K562 (cell line): ENCODE data around the gene ZNF273. TPM values are rescaled to one million over a fixed set of nuclear protein-coding genes. Genes with fewer than 3 reads are reported as not detected.
A peak's percentile ranks its signal among the peaks of the same experiment; 100 is the strongest.

ENCODE experiments used
- CHAMP1 ChIP-seq: fragments of 450-650 bp; IDR thresholded peaks from 2 replicates; pipeline ENCODE4 v1.6.1; 2016; ENCODE audit warnings: mild to moderate bottlenecking
- CTBP1 ChIP-seq: fragments of 450-650 bp; IDR thresholded peaks from 2 replicates; pipeline ENCODE4 v1.6.1; 2016; ENCODE audit warnings: borderline replicate concordance
- EP300 ChIP-seq: IDR thresholded peaks from 2 replicates; pipeline ENCODE4 v1.6.1; 2012; ENCODE audit warnings: low read length, improper control_type of control experiment
- ETV5 ChIP-seq: sonication (generic); formaldehyde crosslinking; IDR thresholded peaks from 2 replicates; pipeline ENCODE4 v1.4.0; 2020; ENCODE audit warnings: low read depth, mild to moderate bottlenecking, missing genetic modification reagents
- HMG20B ChIP-seq: fragments of 250-450 bp; sonication (Bioruptor Pico); IDR thresholded peaks from 2 replicates; pipeline ENCODE4 v1.5.0; 2021; ENCODE audit warnings: mild to moderate bottlenecking
- HNRNPUL1 ChIP-seq: fragments of 200-400 bp; formaldehyde crosslinking; IDR thresholded peaks from 2 replicates; pipeline ENCODE4 v1.6.1; 2017; ENCODE audit warnings: low read length
- JUNB ChIP-seq: fragments of 450-650 bp; formaldehyde crosslinking; conservative IDR thresholded peaks from 2 replicates; pipeline ENCODE4 v1.4.0; 2020; ENCODE audit warnings: mild to moderate bottlenecking
- RBFOX2 ChIP-seq: fragments of 200-400 bp; formaldehyde crosslinking; IDR thresholded peaks from 2 replicates; pipeline ENCODE4 v1.6.1; 2017; ENCODE audit warnings: low read depth, mild to moderate bottlenecking, low read length, moderate library complexity
- RBM39 ChIP-seq: fragments of 200-400 bp; formaldehyde crosslinking; optimal IDR thresholded peaks from 2 replicates; pipeline ENCODE3; 2018; ENCODE audit warnings: low read depth, low read length
- TCF7L2 ChIP-seq: fragments of 150-350 bp; IDR thresholded peaks from 2 replicates; pipeline ENCODE4 v1.6.1; 2016; ENCODE audit warnings: low read depth, mild to moderate bottlenecking, low read length, moderate library complexity
- WHSC1 ChIP-seq: IDR thresholded peaks from one replicate; pipeline ENCODE4 v1.6.1; 2012; ENCODE audit warnings: low read length, control low read depth, inconsistent platforms
- ZHX1 ChIP-seq: fragments of 150-350 bp; conservative IDR thresholded peaks from 2 replicates; pipeline ENCODE4 v1.6.1; 2014; ENCODE audit warnings: low read length
- ZNF217 ChIP-seq: sonication (generic); formaldehyde crosslinking; IDR thresholded peaks from 2 replicates; pipeline ENCODE4 v1.8.0; 2022; ENCODE audit warnings: mild to moderate bottlenecking, missing genetic modification reagents
- ZNF23 ChIP-seq: fragments of 250-450 bp; sonication (Bioruptor Pico); IDR thresholded peaks from 2 replicates; pipeline ENCODE4 v1.4.0; 2020; ENCODE audit warnings: mild to moderate bottlenecking
- ZNF717 ChIP-seq: fragments of 250-450 bp; sonication (Bioruptor Pico); IDR thresholded peaks from 2 replicates; pipeline ENCODE4 v1.5.0; 2021
- polyA plus RNA-seq, 8 experiments: library from polyadenylated mRNA; depleted of rRNA in 4 of 8; stranded (reverse) in 5 of 8; unstranded in 3 of 8; fragments of >200 nt; fragmentation: Nextera tagmentation in 2 of 8; fragmentation: Illumina TruSeq in 1 of 8; extraction: Ambion mirVana in 2 of 8; extraction: Trizol in 1 of 8; gene quantifications; 2 replicates each; pipeline versions ENCODE4 v1.2.1 to v1.2.3, GENCODE V29; 2011 to 2014; ENCODE audit warnings: inconsistent platforms in 1 of 8, missing spikeins in 1 of 8
- total RNA-seq, 7 experiments: library from RNA; depleted of rRNA in 6 of 7; stranded (reverse); fragments of >200 nt in 6 of 7; fragmentation: Illumina TruSeq in 2 of 7; extraction: Trizol in 2 of 7; gene quantifications; 2 replicates each; pipeline versions ENCODE4 v1.2.1 to v1.2.3, GENCODE V29; 2011 to 2021; ENCODE audit warnings: low replicate concordance in 1 of 7
- TF ChIP-seq, protein P1 (sequence below), 2 experiments: fragments of 450-650 bp in 1 of 2; sonication (generic) in 1 of 2; formaldehyde crosslinking in 1 of 2; IDR thresholded peaks; 2 replicates each; pipeline versions ENCODE4 v1.7.1 to v1.9.0; 2016 to 2022; ENCODE audit warnings: inconsistent platforms in 1 of 2, mild to moderate bottlenecking in 1 of 2, missing genetic modification reagents in 1 of 2

The ZNF273 gene
- total and polyA plus RNA-seq, 9 of the 15 experiments (the other 6 are each of a cell fraction or from before 2014, with no cell fraction given), result 13.3 to 37.0 (median 20.7) TPM

DNA sequence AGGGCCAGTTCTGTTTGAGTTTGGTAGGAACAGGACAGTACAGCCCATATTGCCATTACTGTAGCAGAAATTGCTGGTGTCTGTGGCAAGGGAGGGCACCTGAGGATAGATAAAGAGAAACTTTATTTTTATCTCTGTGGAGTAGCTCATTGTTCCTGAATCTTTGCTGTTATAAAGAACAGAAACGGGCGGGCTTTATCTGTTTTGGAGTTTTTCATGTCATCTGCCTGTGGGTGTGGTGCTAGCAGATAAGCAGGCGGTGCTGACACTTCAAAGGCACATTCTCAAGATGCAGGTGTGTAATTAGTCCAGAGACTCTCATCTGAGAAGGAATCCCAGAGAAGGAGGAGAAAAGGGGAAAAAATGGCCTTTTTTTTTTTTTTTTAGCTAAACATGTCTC is 11.5 kb downstream of the ZNF273 start (continued):
- TF ChIP-seq HMG20B (CRISPR knock-in tag), result no peak
- no peak for TF ChIP-seq HNRNPUL1
- TF ChIP-seq, protein P1, sequence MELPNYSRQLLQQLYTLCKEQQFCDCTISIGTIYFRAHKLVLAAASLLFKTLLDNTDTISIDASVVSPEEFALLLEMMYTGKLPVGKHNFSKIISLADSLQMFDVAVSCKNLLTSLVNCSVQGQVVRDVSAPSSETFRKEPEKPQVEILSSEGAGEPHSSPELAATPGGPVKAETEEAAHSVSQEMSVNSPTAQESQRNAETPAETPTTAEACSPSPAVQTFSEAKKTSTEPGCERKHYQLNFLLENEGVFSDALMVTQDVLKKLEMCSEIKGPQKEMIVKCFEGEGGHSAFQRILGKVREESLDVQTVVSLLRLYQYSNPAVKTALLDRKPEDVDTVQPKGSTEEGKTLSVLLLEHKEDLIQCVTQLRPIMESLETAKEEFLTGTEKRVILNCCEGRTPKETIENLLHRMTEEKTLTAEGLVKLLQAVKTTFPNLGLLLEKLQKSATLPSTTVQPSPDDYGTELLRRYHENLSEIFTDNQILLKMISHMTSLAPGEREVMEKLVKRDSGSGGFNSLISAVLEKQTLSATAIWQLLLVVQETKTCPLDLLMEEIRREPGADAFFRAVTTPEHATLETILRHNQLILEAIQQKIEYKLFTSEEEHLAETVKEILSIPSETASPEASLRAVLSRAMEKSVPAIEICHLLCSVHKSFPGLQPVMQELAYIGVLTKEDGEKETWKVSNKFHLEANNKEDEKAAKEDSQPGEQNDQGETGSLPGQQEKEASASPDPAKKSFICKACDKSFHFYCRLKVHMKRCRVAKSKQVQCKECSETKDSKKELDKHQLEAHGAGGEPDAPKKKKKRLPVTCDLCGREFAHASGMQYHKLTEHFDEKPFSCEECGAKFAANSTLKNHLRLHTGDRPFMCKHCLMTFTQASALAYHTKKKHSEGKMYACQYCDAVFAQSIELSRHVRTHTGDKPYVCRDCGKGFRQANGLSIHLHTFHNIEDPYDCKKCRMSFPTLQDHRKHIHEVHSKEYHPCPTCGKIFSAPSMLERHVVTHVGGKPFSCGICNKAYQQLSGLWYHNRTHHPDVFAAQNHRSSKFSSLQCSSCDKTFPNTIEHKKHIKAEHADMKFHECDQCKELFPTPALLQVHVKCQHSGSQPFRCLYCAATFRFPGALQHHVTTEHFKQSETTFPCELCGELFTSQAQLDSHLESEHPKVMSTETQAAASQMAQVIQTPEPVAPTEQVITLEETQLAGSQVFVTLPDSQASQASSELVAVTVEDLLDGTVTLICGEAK (IDR thresholded peaks at IDR 0.05), result peak; percentile 64
- TF ChIP-seq, protein P1 (CRISPR knock-in tag; IDR thresholded peaks at IDR 0.05), result no peak
- peak; percentile 72 for TF ChIP-seq TCF7L2
- no peak for TF ChIP-seq RBFOX2
- no peak for TF ChIP-seq JUNB
- TF ChIP-seq ETV5 (CRISPR knock-in tag), result 0 out of 2 replicates have a peak, but pooled peaks have one; percentile 28
- peak; percentile 94 for TF ChIP-seq CHAMP1
- TF ChIP-seq ZNF23, result no peak
- TF ChIP-seq CTBP1, result peak; percentile 87
- no peak for TF ChIP-seq ZNF217 (CRISPR knock-in tag)
- TF ChIP-seq ZHX1, result no peak
- peak; percentile 94 for TF ChIP-seq EP300
- no peak for TF ChIP-seq RBM39
- TF ChIP-seq ZNF717 (CRISPR knock-in tag), result no peak
- no peak for TF ChIP-seq WHSC1
